Measurements from ENCODE around the gene MIEN1.
"Not testable (repeated sequence)": the region's sequence is repeated elsewhere in the genome, so short reads cannot be mapped to it uniquely, and the experiment has no call there.

The MIEN1 gene

GRCh38 chr17:39738983-39739884 lies 8.9 kb upstream of the MIEN1 start:
- DNase-seq, result no peak

GRCh38 chr17:39738568-39738901 lies 8.2 kb upstream of the MIEN1 start:
- DNase-seq, result peak; percentile 56

- peak; percentile 31 for DNase-seq
Measured at GRCh38 chr17:39737760-39738567, 7.6 kb upstream of the MIEN1 start, which contains the start of gene GRB7. TSS of gene GRB7 (plus strand) at chr17:39737938. CDS start at chr17:39742302, 4,364 bp downstream.

GRCh38 chr17:39737206-39737759 lies 7.0 kb upstream of the MIEN1 start:
- no peak for DNase-seq

GRCh38 chr17:39736319-39737165 lies 6.2 kb upstream of the MIEN1 start:
- no peak for DNase-seq

GRCh38 chr17:39735882-39736281 lies 5.5 kb upstream of the MIEN1 start:
- DNase-seq, result no peak

GRCh38 chr17:39732586-39732985 lies 2.3 kb upstream of the MIEN1 start:
- no peak for DNase-seq

DNA sequence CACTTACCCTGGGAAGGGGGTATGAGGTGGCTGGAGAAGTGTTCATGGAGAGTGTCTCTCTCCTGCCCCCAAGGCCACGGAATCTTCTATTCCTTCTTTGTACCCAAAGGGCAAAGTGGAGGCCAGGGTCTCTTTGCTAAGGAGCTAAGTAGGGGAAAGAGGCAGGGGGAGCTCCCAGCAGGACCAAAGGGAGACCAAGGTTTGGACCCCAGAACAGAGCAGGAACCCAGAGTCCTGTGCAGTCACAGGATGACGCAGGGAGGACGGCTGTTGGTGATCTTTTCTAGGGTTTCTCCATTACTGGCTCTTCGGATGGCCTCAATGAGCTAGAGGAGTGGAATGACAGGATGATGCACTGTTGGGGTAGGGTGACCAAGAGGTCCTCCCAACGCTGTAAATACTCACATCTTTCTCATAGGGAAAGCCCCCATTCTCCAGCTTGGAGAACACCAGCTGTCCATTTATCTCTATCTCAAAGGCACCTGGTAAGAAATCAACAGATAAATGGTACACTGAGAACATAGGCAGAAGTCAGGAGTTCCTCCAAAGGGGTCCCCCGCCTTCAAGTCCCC lies 966 bp downstream of the MIEN1 start:
- DNase-seq, result no peak

DNA sequence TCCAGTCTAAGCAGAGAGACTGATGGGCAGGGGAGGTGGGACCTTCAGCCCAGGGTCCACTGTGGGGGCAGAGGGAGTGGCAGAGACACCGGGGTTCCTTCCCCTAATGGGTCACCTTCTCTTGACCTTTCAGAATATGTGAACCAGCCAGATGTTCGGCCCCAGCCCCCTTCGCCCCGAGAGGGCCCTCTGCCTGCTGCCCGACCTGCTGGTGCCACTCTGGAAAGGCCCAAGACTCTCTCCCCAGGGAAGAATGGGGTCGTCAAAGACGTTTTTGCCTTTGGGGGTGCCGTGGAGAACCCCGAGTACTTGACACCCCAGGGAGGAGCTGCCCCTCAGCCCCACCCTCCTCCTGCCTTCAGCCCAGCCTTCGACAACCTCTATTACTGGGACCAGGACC lies 2.8 kb downstream of the MIEN1 start:
- DNase-seq, result no peak

DNA sequence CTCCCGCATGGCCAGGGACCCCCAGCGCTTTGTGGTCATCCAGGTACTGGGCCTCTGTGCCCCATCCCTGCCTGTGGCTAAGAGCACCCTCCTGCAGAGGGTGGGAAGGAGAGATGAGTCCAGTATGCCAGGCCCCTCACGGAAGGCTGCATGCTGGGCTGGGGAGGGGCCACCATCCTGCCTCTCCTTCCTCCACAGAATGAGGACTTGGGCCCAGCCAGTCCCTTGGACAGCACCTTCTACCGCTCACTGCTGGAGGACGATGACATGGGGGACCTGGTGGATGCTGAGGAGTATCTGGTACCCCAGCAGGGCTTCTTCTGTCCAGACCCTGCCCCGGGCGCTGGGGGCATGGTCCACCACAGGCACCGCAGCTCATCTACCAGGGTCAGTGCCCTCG lies 3.7 kb downstream of the MIEN1 start:
- no peak for DNase-seq

GRCh38 chr17:39725923-39726322 lies 4.4 kb downstream of the MIEN1 start:
- DNase-seq, result not testable (repeated sequence)

DNA sequence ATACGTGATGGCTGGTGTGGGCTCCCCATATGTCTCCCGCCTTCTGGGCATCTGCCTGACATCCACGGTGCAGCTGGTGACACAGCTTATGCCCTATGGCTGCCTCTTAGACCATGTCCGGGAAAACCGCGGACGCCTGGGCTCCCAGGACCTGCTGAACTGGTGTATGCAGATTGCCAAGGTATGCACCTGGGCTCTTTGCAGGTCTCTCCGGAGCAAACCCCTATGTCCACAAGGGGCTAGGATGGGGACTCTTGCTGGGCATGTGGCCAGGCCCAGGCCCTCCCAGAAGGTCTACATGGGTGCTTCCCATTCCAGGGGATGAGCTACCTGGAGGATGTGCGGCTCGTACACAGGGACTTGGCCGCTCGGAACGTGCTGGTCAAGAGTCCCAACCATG lies 5.6 kb downstream of the MIEN1 start:
- no peak for DNase-seq

GRCh38 chr17:39722965-39723848 lies 7.1 kb downstream of the MIEN1 start:
- no peak for DNase-seq

- DNase-seq, result no peak
Measured at GRCh38 chr17:39722104-39722503, 8.2 kb downstream of the MIEN1 start.

GRCh38 chr17:39719563-39720355 lies 10.6 kb downstream of the MIEN1 start:
- no peak for DNase-seq

DNA sequence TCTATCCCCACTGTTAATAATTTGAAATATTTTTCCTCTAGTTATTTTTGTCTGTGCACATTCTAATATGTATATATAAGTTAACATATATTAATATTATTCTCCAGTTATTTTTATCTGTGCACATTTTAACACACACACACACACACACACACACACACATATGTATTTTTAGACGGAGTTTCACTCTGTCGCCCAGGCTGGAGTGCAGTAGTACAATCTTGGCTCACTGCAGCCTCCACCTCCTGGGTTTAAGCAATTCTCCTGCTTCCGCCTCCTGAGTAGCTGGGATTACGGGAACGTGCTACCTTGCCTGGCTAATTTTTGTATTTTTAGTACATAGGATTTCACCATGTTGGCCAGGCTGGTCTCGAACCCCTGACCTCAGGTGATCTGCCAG lies 12.7 kb downstream of the MIEN1 start:
- no peak for DNase-seq

- DNase-seq, result no peak
Measured at GRCh38 chr17:39716879-39717536, 13.3 kb downstream of the MIEN1 start.

- DNase-seq, result no peak
Measured at GRCh38 chr17:39716073-39716818, 14.1 kb downstream of the MIEN1 start.

Data from CD4-positive, alpha-beta T cell treated with Interleukin-6 for 4 hours (primary cell).